CD8-positive, alpha-beta memory T cell (primary cell): Measurements from ENCODE around the gene UBE2E1. TPM values are rescaled to one million over a fixed set of nuclear protein-coding genes. Genes with fewer than 3 reads are reported as not detected.
A peak's percentile ranks its signal among the peaks of the same experiment; 100 is the strongest.

ENCODE experiments used
- CTCF ChIA-PET: fragments of 350-600 bp; sonication (Branson Sonifier 250); formaldehyde crosslinking; loops from one replicate; lab custom pipeline; 2021; ENCODE audit warnings: antibody characterized with exemption; lab: Charles Lee
- POLR2A ChIA-PET: fragments of 350-600 bp; sonication (Branson Sonifier 250); formaldehyde crosslinking; loops from one replicate; lab custom pipeline; 2021; ENCODE audit warnings: antibody characterized with exemption; lab: Charles Lee
- DNase-seq, 5 donors: peaks; one replicate each; pipeline versions ENCODE4 v3.0.0 to v3.0.0-alpha.2; 2020 to 2022; ENCODE audit warnings: mixed read lengths in 1 of 5
- H3K27ac ChIP-seq: one replicate; pipeline ENCODE4 v1.7.0; 2013; ENCODE audit warnings: low read depth, mild to moderate bottlenecking, low read length, moderate library complexity
- H3K27me3 ChIP-seq: 2 replicates; pipeline ENCODE4 v1.7.0; 2013; ENCODE audit warnings: low read length, mild to moderate bottlenecking; ENCODE audit not compliant: insufficient read depth, poor library complexity, severe bottlenecking
- H3K36me3 ChIP-seq: 2 replicates; pipeline ENCODE4 v1.7.0; 2013; ENCODE audit warnings: mild to moderate bottlenecking, low read length, moderate library complexity; ENCODE audit not compliant: insufficient read depth
- H3K4me1 ChIP-seq: 2 replicates; pipeline ENCODE4 v1.7.0; 2013; ENCODE audit warnings: mild to moderate bottlenecking, low read length, moderate library complexity; ENCODE audit not compliant: insufficient read depth
- H3K4me3 ChIP-seq: 2 replicates; pipeline ENCODE4 v1.7.0; 2013; ENCODE audit warnings: mild to moderate bottlenecking, low read length
- H3K9me3 ChIP-seq: 2 replicates; pipeline ENCODE4 v1.7.0; 2013; ENCODE audit warnings: mild to moderate bottlenecking, low read length
- H3K27ac Mint-ChIP-seq, 8 donors: one replicate each; pipeline ENCODE4 v1.8.0; 2020 to 2021; ENCODE audit warnings: mixed read lengths in 8 of 8, mild to moderate bottlenecking in 6 of 8, inconsistent platforms in 3 of 8, moderate library complexity in 3 of 8
- H3K27me3 Mint-ChIP-seq, 2 donors: one replicate each; pipeline ENCODE4 v1.8.0; 2020 to 2021; ENCODE audit warnings: mixed read lengths in 2 of 2, mild to moderate bottlenecking in 1 of 2, moderate library complexity in 1 of 2
- H3K36me3 Mint-ChIP-seq, 3 donors: one replicate each; pipeline ENCODE4 v1.8.0; 2020 to 2021; ENCODE audit warnings: mixed read lengths in 3 of 3, inconsistent platforms in 1 of 3, mild to moderate bottlenecking in 1 of 3
- H3K4me1 Mint-ChIP-seq, 3 donors: one replicate each; pipeline ENCODE4 v1.8.0; 2020 to 2021; ENCODE audit warnings: mixed read lengths in 3 of 3, inconsistent platforms in 1 of 3, mild to moderate bottlenecking in 1 of 3
- H3K4me3 Mint-ChIP-seq, 7 donors: one replicate each; pipeline ENCODE4 v1.8.0; 2020 to 2021; ENCODE audit warnings: mixed read lengths in 7 of 7, mild to moderate bottlenecking in 6 of 7, moderate library complexity in 4 of 7, inconsistent platforms in 2 of 7
- H3K9me3 Mint-ChIP-seq, 5 donors: one replicate each; pipeline ENCODE4 v1.8.0; 2020 to 2022; ENCODE audit warnings: mixed read lengths in 5 of 5, mild to moderate bottlenecking in 3 of 5, moderate library complexity in 2 of 5, inconsistent platforms in 1 of 5
- polyA plus RNA-seq: library from polyadenylated mRNA; unstranded; fragments of 300-500 nt; fragmentation: Illumina TruSeq; gene quantifications from one replicate; pipeline ENCODE4 v1.2.3, GENCODE V29; 2021
- total RNA-seq, 2 experiments: library from RNA; stranded (reverse); gene quantifications; one replicate each; pipeline ENCODE4 v1.2.3, GENCODE V29; 2021

UBE2E1 gene
- total and polyA plus RNA-seq, 3 experiments from 2014 or later, result 8.1 to 50.7 (median 50.1) TPM

DNA sequence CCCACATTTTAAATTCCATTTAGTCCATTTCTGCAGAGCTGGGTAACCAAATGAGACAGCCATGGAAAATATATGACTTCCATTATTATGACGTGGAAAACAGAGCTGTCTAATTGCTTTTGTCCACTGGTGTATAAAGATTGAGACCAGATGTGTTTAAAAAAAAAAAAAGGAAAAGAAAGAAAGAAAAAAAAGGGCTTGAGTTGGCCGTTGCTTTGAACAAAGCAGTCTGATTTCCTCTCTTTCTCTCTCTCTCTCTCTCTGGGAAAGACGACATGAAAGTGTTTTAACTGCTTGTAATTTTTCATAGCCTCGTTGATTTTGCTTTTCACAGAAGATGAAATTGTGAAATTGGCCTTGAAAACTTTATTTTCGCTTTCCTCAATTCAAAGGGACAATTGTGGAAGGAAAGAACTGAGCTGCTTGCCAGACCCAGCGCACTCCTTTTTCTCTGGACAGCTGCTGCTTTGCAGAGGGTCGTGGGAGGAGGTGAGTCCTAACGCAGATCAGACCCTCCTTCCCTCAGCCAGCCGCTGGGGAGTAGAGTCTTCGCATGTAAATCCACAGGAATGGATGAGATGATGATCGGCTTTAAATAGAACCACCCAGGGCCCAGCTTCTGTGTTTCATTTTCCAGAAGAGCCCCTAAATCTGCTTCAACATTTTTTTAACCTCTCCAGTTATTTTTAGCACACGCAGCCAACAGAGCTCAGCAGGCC lies 42.8 kb upstream of the UBE2E1 start:
- POLR2A ChIA-PET, result no interaction called here
- no peaks in the 10 kb centered on the region for H3K9me3 ChIP-seq
- H3K4me3 ChIP-seq, result no peak overlapping the region
- Mint-ChIP-seq H3K36me3 (no peaks in the 10 kb centered on the region), H3K27me3 (no peaks in the 10 kb centered on the region), H3K4me1 (peaks cover 36 to 43% (median 43%) of the 10 kb centered on the region in 3 donors), H3K4me3 (peak overlapping the region in 6 of 7 donors; percentile 62 to 88 (median 79)), H3K9me3 (no peaks in the 10 kb centered on the region), H3K27ac (peak overlapping the region in 4 of 8 donors; percentile 37 to 64 (median 41))
- CTCF ChIA-PET, result interaction anchor here (1.2 kb wide), 1 partner anchor 17 kb away, joined by 4 read pairs; no protein-coding TSS in a partner anchor
- peaks cover 19% of the 10 kb centered on the region for H3K4me1 ChIP-seq
- no peak overlapping the region for H3K27ac ChIP-seq
- H3K36me3 ChIP-seq, result no peaks in the 10 kb centered on the region
- no peaks in the 10 kb centered on the region for H3K27me3 ChIP-seq
- no peak for DNase-seq

DNA sequence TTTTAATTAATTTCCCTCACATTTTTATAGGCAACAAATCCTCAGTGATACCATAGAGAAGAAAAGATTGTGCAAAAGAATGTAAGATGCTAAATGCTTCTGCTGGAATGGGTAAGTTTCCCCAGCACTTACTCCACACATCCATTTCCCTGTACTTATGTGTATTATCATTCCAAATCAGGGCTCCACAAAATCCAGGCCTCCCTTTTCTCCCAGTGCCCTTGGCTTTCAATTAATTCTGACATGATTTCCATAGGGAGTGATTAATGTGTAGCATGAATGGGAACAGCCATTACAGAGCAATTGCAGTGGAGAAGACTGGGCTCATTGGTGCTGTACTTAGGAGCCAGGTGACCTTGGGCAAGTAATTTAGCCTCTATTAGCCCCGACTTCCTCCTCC lies 41.3 kb upstream of the UBE2E1 start:
- ChIA-PET POLR2A (no interaction called here), CTCF (no interaction called here)
- Mint-ChIP-seq H3K4me3 (no peak overlapping the region), H3K9me3 (no peaks in the 10 kb centered on the region), H3K27ac (no peak overlapping the region), H3K4me1 (peaks cover 29 to 36% (median 35%) of the 10 kb centered on the region in 3 donors), H3K27me3 (no peaks in the 10 kb centered on the region), H3K36me3 (no peaks in the 10 kb centered on the region)
- Histone ChIP-seq H3K27me3 (no peaks in the 10 kb centered on the region), H3K9me3 (no peaks in the 10 kb centered on the region), H3K36me3 (no peaks in the 10 kb centered on the region), H3K27ac (no peak overlapping the region), H3K4me1 (peaks cover 19% of the 10 kb centered on the region), H3K4me3 (no peak overlapping the region)
- DNase-seq, result no peak

DNA sequence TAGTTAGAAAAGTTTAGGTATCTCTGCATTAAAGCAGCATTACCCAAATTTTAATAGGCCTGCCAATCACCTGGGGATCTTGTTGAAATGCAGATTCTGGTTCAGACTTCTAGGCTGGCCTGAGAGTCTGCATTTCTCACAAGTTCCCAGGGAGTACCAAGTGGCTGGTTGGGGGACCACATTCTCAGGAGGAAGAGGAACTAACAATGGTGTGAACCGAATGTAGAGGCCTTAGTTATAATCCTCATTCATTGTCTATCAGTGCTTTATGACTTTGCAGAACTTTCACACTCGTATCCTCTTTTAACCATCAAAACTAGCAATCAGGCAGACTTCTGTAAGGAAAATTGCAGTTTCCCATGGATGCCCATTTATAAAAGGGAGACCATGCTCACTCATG lies 38.2 kb upstream of the UBE2E1 start:
- Histone ChIP-seq H3K36me3 (no peaks in the 10 kb centered on the region), H3K9me3 (no peaks in the 10 kb centered on the region), H3K4me3 (no peak overlapping the region), H3K4me1 (no peaks in the 10 kb centered on the region), H3K27ac (no peak overlapping the region), H3K27me3 (no peaks in the 10 kb centered on the region)
- no peaks in the 10 kb centered on the region for H3K36me3 Mint-ChIP-seq
- H3K4me3 Mint-ChIP-seq, result no peak overlapping the region
- no peaks in the 10 kb centered on the region for H3K9me3 Mint-ChIP-seq
- POLR2A ChIA-PET, result no interaction called here
- H3K27ac Mint-ChIP-seq, result no peak overlapping the region
- no peak for DNase-seq
- H3K4me1 Mint-ChIP-seq, result peaks cover 4 to 8% (median 6%) of the 10 kb centered on the region in 3 donors
- CTCF ChIA-PET, result no interaction called here
- H3K27me3 Mint-ChIP-seq, result no peaks in the 10 kb centered on the region

DNA sequence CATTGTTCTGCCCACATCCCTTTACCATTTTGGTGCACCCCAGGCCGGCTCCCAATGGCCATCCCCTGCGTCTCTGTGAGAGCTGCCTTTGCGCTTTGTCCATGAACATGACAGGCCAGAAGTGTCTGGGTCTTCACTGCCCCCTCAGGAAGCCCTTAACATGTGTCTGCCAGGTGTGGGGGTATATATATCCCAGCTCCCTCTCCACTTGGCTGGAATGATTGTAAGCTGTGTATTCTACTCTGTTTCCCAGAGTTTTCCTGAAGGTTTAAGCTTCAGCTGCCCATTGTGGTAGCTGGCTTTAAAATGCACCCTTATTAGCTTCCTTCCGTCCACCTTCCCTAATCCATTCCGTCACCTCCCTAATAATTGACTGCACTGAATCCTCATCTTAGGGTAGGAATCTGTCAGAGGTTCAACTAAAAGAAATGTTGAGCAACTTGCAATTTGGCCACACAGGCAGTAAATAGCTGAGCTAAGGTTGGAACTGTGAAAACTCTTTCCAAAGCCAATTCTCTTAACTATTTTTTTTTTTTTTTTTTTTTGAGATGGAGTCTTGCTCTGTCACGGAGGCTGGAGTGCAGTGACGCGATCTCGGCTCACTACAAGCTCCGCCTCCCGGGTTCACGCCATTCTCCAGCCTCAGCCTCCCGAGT lies 30.4 kb upstream of the UBE2E1 start:
- H3K9me3 ChIP-seq, result no peaks in the 10 kb centered on the region
- Mint-ChIP-seq H3K27ac (peak overlapping the region in 1 of 8 donors; percentile 36), H3K27me3 (peaks cover 5 to 10% of the 10 kb centered on the region in 2 donors), H3K4me3 (no peak overlapping the region), H3K36me3 (no peaks in the 10 kb centered on the region), H3K9me3 (no peaks in the 10 kb centered on the region), H3K4me1 (no peaks in the 10 kb centered on the region)
- no peak overlapping the region for H3K4me3 ChIP-seq
- ChIA-PET CTCF (no interaction called here), POLR2A (no interaction called here)
- H3K27me3 ChIP-seq, result no peaks in the 10 kb centered on the region
- no peak for DNase-seq
- H3K27ac ChIP-seq, result no peak overlapping the region
- H3K36me3 ChIP-seq, result no peaks in the 10 kb centered on the region
- H3K4me1 ChIP-seq, result no peaks in the 10 kb centered on the region

DNA sequence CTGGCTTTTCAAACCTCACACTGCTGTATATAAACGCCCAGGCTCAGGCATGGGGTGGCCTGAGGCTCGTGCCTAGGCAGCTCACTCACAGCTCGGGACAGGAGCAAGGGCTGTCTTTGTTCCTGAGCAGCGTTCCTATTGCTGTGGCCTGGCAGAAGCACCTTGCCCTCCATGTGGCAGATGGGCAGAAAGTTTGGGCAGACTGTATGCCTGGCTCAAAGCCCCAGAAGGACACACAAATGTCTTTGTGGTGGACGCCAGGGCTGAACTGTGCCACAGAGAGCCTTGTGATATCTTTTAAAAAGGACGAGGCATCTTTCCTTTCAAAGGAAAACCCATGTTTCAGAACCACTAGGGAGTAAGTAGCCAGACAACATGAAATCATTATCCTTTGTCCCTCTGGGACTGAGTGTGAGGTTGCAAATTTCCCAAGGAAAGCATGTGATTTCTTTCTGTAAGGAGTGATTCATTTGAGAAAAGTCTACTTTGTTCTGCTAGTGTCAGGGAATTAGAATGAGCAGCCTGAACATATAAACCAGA lies 29.3 kb upstream of the UBE2E1 start:
- Histone ChIP-seq H3K36me3 (no peaks in the 10 kb centered on the region), H3K4me3 (no peak overlapping the region), H3K4me1 (no peaks in the 10 kb centered on the region), H3K9me3 (no peaks in the 10 kb centered on the region), H3K27me3 (no peaks in the 10 kb centered on the region), H3K27ac (no peak overlapping the region)
- CTCF ChIA-PET, result interaction anchor here (2.2 kb wide), 1 partner anchor 11 kb away, joined by 6 read pairs; no protein-coding TSS in a partner anchor
- Mint-ChIP-seq H3K4me3 (no peak overlapping the region), H3K27me3 (peaks cover 5 to 14% of the 10 kb centered on the region in 2 donors), H3K36me3 (no peaks in the 10 kb centered on the region), H3K4me1 (no peaks in the 10 kb centered on the region), H3K9me3 (no peaks in the 10 kb centered on the region), H3K27ac (no peak overlapping the region)
- POLR2A ChIA-PET, result no interaction called here
- DNase-seq, result no peak

DNA sequence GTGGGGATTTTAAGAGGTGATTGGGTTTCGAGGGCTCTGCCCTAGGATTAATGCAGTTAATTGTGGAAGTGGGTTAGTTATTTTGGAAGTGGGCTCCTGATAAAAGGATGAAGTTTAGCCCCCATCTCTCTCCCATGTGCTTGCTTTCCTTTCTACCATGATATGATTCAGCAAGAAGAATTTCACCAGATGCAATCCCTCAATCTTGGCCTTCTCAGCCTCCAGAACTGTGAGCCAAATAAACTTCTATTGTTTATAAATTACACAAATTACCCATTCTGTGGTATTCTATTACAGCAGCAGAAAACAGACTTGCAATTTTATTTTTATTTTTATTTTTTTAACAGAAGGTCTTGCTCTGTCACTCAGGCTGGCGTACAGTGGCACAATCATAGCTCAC lies 27.3 kb upstream of the UBE2E1 start:
- POLR2A ChIA-PET, result interaction anchor here (0.7 kb wide), 1 partner anchor 22 kb away, joined by 4 read pairs; no protein-coding TSS in a partner anchor
- H3K4me3 ChIP-seq, result no peak overlapping the region
- Mint-ChIP-seq H3K27me3 (peaks cover 6 to 29% of the 10 kb centered on the region in 2 donors), H3K27ac (no peak overlapping the region), H3K9me3 (no peaks in the 10 kb centered on the region), H3K4me1 (no peaks in the 10 kb centered on the region), H3K36me3 (no peaks in the 10 kb centered on the region), H3K4me3 (no peak overlapping the region)
- no peaks in the 10 kb centered on the region for H3K4me1 ChIP-seq
- no peaks in the 10 kb centered on the region for H3K36me3 ChIP-seq
- H3K9me3 ChIP-seq, result no peaks in the 10 kb centered on the region
- H3K27ac ChIP-seq, result no peak overlapping the region
- CTCF ChIA-PET, result interaction anchor here (2.2 kb wide), 1 partner anchor 13 kb away, joined by 6 read pairs; no protein-coding TSS in a partner anchor
- no peaks in the 10 kb centered on the region for H3K27me3 ChIP-seq
- no peak for DNase-seq

DNA sequence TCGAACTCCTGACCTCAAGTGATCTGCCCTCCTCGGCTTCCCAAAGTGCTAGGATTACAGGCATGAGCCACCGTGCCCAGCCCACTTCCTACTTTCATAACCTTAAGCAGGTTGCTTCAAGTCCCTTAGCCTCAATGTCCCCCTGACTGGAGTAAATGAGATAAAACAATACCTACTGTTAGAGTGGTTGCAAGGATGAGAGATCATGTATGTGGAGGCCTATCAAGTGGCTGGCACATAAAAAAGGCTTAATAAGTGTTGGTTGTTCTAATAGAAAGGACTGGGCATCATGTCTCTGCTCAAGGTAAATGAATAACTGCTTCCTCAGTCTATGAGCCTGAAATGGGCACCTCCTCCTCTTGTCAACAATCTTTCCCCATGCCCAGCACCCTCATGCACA lies 25.9 kb upstream of the UBE2E1 start:
- Histone ChIP-seq H3K27me3 (no peaks in the 10 kb centered on the region), H3K9me3 (no peaks in the 10 kb centered on the region), H3K27ac (no peak overlapping the region), H3K4me3 (no peak overlapping the region), H3K4me1 (no peaks in the 10 kb centered on the region), H3K36me3 (no peaks in the 10 kb centered on the region)
- H3K4me3 Mint-ChIP-seq, result no peak overlapping the region
- ChIA-PET POLR2A (no interaction called here), CTCF (no interaction called here)
- no peaks in the 10 kb centered on the region for H3K36me3 Mint-ChIP-seq
- peaks cover 6 to 29% of the 10 kb centered on the region in 2 donors for H3K27me3 Mint-ChIP-seq
- H3K4me1 Mint-ChIP-seq, result no peaks in the 10 kb centered on the region
- no peak for DNase-seq
- H3K9me3 Mint-ChIP-seq, result no peaks in the 10 kb centered on the region
- H3K27ac Mint-ChIP-seq, result no peak overlapping the region

DNA sequence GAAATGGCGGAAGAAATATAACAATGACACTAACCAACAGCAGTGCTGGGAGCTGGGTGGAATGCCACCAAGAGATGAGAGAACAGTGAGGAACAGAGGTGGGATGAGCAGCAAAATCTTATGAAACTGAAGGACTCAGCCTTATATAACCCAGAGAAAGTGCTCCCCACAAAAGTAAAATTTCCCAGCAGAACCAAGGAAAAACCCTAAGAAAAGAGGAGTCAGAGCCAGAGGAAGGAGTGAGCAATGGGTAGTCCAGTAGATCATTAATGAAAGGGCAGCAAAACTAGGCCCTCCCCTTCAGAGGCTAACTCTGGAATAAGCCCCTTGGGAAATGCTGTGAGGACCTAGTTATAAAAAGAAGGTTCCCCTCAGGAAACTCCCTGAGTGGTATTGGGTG lies 24.7 kb upstream of the UBE2E1 start:
- H3K4me1 ChIP-seq, result no peaks in the 10 kb centered on the region
- no peak overlapping the region for H3K27ac ChIP-seq
- H3K36me3 Mint-ChIP-seq, result no peaks in the 10 kb centered on the region
- H3K4me3 Mint-ChIP-seq, result no peak overlapping the region
- H3K4me1 Mint-ChIP-seq, result no peaks in the 10 kb centered on the region
- no peak overlapping the region for H3K4me3 ChIP-seq
- H3K27ac Mint-ChIP-seq, result no peak overlapping the region
- H3K9me3 ChIP-seq, result no peaks in the 10 kb centered on the region
- DNase-seq, result no peak
- ChIA-PET POLR2A (no interaction called here), CTCF (no interaction called here)
- H3K27me3 Mint-ChIP-seq, result peaks cover 7 to 33% of the 10 kb centered on the region in 2 donors
- H3K27me3 ChIP-seq, result no peaks in the 10 kb centered on the region
- H3K36me3 ChIP-seq, result no peaks in the 10 kb centered on the region
- no peaks in the 10 kb centered on the region for H3K9me3 Mint-ChIP-seq
